A673 (cell line): Measurements from ENCODE around the gene TES. TPM values are rescaled to one million over a fixed set of nuclear protein-coding genes. Genes with fewer than 3 reads are reported as not detected.

ENCODE experiments used
- BruUV-seq: library from RNA; stranded (reverse); fragments of 400-500 nt; replicated peaks from 2 replicates; lab custom pipeline; 2021; lab: Mats Ljungman, UMichigan
- CTCF ChIA-PET: fragments of 300-600 bp; sonication (Branson Sonifier 250); formaldehyde crosslinking; loops from one replicate; lab custom pipeline; 2022; ENCODE audit warnings: antibody characterized with exemption; lab: Charles Lee
- POLR2A ChIA-PET: fragments of 300-600 bp; sonication (Branson Sonifier 250); formaldehyde crosslinking; loops from one replicate; lab custom pipeline; 2022; ENCODE audit warnings: antibody characterized with exemption; ENCODE audit not compliant: low non-redundant PET; lab: Charles Lee
- DNase-seq: peaks from one replicate; pipeline ENCODE4 v3.0.0-alpha.2; 2015; ENCODE audit warnings: low spot score
- H3K27ac ChIP-seq: fragments of 200-600 bp; sonication (generic); 2 replicates; pipeline ENCODE4 v1.5.1; 2016; ENCODE audit warnings: mixed run types, low read depth, mild to moderate bottlenecking, mixed read lengths, antibody characterized with exemption, low read length; ENCODE audit not compliant: poor library complexity, severe bottlenecking
- H3K27me3 ChIP-seq: fragments of 200-600 bp; sonication (generic); replicated peaks from 2 replicates; pipeline ENCODE4 v1.6.1; 2017; ENCODE audit warnings: mixed run types, low read depth, mild to moderate bottlenecking, mixed read lengths, antibody characterized with exemption, low read length; ENCODE audit not compliant: insufficient read depth, poor library complexity
- H3K36me3 ChIP-seq: fragments of 200-600 bp; sonication (generic); 2 replicates; pipeline ENCODE4 v1.6.1; 2016; ENCODE audit warnings: mixed run types, mild to moderate bottlenecking, mixed read lengths, antibody characterized with exemption, low read length; ENCODE audit not compliant: insufficient read depth, poor library complexity, severe bottlenecking
- H3K4me1 ChIP-seq: fragments of 200-600 bp; sonication (generic); 2 replicates; pipeline ENCODE4 v1.6.1; 2017; ENCODE audit warnings: mixed run types, mild to moderate bottlenecking, mixed read lengths, antibody characterized with exemption, low read length; ENCODE audit not compliant: insufficient read depth, poor library complexity, severe bottlenecking
- H3K4me3 ChIP-seq: fragments of 200-600 bp; sonication (generic); 2 replicates; pipeline ENCODE4 v1.5.1; 2016; ENCODE audit warnings: low read depth, mixed run types, mild to moderate bottlenecking, mixed read lengths, low read length; ENCODE audit not compliant: poor library complexity, severe bottlenecking
- H3K9me3 ChIP-seq: fragments of 200-600 bp; sonication (generic); 2 replicates; pipeline ENCODE4 v1.6.1; 2016; ENCODE audit warnings: mixed run types, low read depth, mild to moderate bottlenecking, mixed read lengths, antibody characterized with exemption, low read length; ENCODE audit not compliant: poor library complexity, severe bottlenecking
- CTCF ChIP-seq: fragments of 300-800, 200-600 bp; sonication (generic); conservative IDR thresholded peaks from 2 replicates; pipeline ENCODE4 v1.5.1; 2017; ENCODE audit warnings: low read depth, mild to moderate bottlenecking, antibody characterized with exemption, low read length, moderate library complexity, mixed read lengths
- EZH2 ChIP-seq: fragments of 200-600 bp; sonication (generic); IDR thresholded peaks from 2 replicates; pipeline ENCODE4 v1.6.1; 2017; ENCODE audit warnings: borderline replicate concordance, low read depth, mild to moderate bottlenecking, mixed read lengths, antibody characterized with exemption, low read length; ENCODE audit not compliant: poor library complexity, severe bottlenecking
- intact Hi-C: fragments of 100-400 bp; cut with micrococcal nuclease; formaldehyde crosslinking; loops from one replicate; pipeline ENCODE4 v1.10.0; 2022; ENCODE audit not compliant: unreplicated experiment
- total RNA-seq: library from RNA; stranded (reverse); gene quantifications from 2 replicates; pipeline ENCODE4 v1.2.3, GENCODE V29; 2021

The TES gene
- total RNA-seq, 1 experiment from 2014 or later = 121 TPM

DNA sequence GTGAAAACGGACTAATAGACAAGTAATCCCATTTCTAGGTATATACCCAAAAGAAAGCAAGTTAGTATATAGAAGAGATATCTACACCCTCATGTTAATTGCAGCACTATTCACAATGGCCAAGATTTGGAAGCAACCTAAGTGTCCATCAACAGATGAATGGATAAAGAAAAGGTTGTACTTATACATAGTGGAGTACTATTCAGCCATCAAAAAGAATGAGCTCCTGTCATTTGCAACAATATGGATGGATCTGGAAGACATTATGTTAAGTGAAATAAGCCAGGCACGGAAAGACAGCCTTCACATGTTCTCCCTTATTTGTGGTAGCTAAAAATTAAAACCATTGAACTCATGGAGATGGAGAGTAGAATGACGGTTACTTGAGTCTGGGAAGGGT is 88.2 kb downstream of the TES start:
- peaks cover 14% of the 10 kb centered on the region for H3K4me1 ChIP-seq
- POLR2A ChIA-PET = no interaction called here
- no peak for TF ChIP-seq EZH2
- TF ChIP-seq CTCF = no peak
- intact Hi-C loops = no loop called here
- CTCF ChIA-PET = no interaction called here
- no peak for DNase-seq
- H3K36me3 ChIP-seq = peaks cover 9% of the 10 kb centered on the region
- no TSS peak for BruUV-seq
- H3K9me3 ChIP-seq = peaks cover 25% of the 10 kb centered on the region
- H3K27me3 ChIP-seq = no peaks in the 10 kb centered on the region
- no peak overlapping the region for H3K27ac ChIP-seq
- no peak overlapping the region for H3K4me3 ChIP-seq

DNA sequence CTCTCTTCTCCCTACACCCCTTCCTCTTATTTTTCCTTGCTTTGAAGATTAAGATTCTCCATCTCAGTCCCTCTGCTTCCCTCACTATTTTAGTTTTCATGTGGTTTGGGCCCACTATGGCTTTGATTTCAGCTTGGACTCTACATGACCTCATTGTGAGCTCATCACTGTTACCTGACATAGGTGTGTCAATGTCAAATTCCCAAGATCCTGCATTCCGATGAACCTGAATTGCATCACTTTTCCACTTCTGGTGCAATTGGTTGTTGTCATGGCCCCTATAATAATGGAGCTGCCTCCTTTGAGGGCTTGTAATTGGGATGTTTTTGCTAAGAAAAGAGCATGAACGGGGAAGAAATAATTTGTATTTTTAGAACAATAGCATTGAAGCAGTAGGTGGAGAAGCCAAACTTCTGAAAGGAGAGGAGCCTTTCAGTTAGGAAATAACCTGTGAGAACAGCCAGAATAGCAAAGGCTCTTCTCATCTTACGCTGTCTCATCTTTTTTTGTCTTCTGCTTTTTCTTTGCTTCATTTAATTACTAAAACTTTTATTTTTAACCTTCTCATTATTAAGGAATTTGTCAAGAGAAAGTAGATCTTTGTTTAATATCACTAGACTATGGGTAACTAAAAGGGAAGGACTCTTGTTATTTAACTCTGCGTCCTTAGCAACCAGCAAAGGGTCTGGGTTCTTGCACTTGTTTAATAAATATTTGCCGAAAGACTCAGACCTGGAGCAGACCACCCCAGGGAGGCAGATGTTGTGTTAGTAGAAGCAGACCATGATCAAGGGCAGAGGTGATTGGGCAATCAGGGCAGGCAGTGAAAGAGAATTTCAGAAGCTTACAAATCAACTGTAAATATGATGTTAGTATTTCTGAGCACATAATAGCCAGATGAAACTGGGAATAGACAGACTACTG is 95.4 kb downstream of the TES start:
- no peaks in the 10 kb centered on the region for H3K36me3 ChIP-seq
- TF ChIP-seq EZH2 (no peak), CTCF (no peak)
- H3K4me3 ChIP-seq = no peak overlapping the region
- DNase-seq = no peak
- peaks cover 26% of the 10 kb centered on the region for H3K4me1 ChIP-seq
- intact Hi-C loops = no loop called here
- BruUV-seq = no TSS peak
- no peaks in the 10 kb centered on the region for H3K27me3 ChIP-seq
- H3K27ac ChIP-seq = no peak overlapping the region
- CTCF ChIA-PET = no interaction called here
- no peaks in the 10 kb centered on the region for H3K9me3 ChIP-seq
- POLR2A ChIA-PET = no interaction called here

- peaks cover 26% of the 10 kb centered on the region for H3K4me1 ChIP-seq
- no peaks in the 10 kb centered on the region for H3K9me3 ChIP-seq
- H3K27me3 ChIP-seq = no peaks in the 10 kb centered on the region
- no peak for TF ChIP-seq CTCF
- TF ChIP-seq EZH2 = no peak
- no peaks in the 10 kb centered on the region for H3K36me3 ChIP-seq
- H3K27ac ChIP-seq = no peak overlapping the region
- intact Hi-C loops = no loop called here
- ChIA-PET CTCF (no interaction called here), POLR2A (no interaction called here)
- DNase-seq = no peak
- no TSS peak for BruUV-seq
- H3K4me3 ChIP-seq = no peak overlapping the region
Observed at GRCh38 chr7:116306409-116307048, 96.2 kb downstream of the TES start.
